NCI-H345 (cell line): ENCODE measurements around the gene ZNF319.

ENCODE experiments used
- DNase-seq: peaks from one replicate; lab custom pipeline; 2025; lab: John Stamatoyannopoulos, UW

The ZNF319 gene

GRCh38 chr16:57977418-57978069 lies 22.9 kb downstream of the ZNF319 start:
- no peak for DNase-seq

- DNase-seq: no peak
These were observed 24.1 kb downstream of the ZNF319 start for GRCh38 chr16:57976331-57976796.

GRCh38 chr16:57972306-57972705 lies 28.2 kb downstream of the ZNF319 start:
- DNase-seq: no peak

GRCh38 chr16:57971848-57972247 lies 28.6 kb downstream of the ZNF319 start:
- no peak for DNase-seq

GRCh38 chr16:57970970-57971369 lies 29.5 kb downstream of the ZNF319 start, which contains the start of gene CNGB1:
Gene CNGB1, minus strand, starts transcription at chr16:57971128. Its CDS starts 3,842 bp downstream, at chr16:57967286.
- no peak for DNase-seq

GRCh38 chr16:57970319-57970718 lies 30.2 kb downstream of the ZNF319 start:
- no peak for DNase-seq

GRCh38 chr16:57969451-57970123 lies 30.9 kb downstream of the ZNF319 start:
- DNase-seq: no peak

GRCh38 chr16:57967916-57968315 lies 32.6 kb downstream of the ZNF319 start:
- DNase-seq: no peak

- no peak for DNase-seq
These were observed 33.5 kb downstream of the ZNF319 start for GRCh38 chr16:57966986-57967385.

- no peak for DNase-seq
These were observed 34.2 kb downstream of the ZNF319 start for GRCh38 chr16:57966204-57966771.

- no peak for DNase-seq
These were observed 36.2 kb downstream of the ZNF319 start for GRCh38 chr16:57964157-57964700.

- DNase-seq: no peak
These were observed 37.7 kb downstream of the ZNF319 start for GRCh38 chr16:57962756-57963155.

- DNase-seq: no peak
These were observed 38.4 kb downstream of the ZNF319 start for GRCh38 chr16:57962046-57962445.

GRCh38 chr16:57961538-57961937 lies 38.9 kb downstream of the ZNF319 start:
- DNase-seq: no peak

GRCh38 chr16:57960826-57961472 lies 39.5 kb downstream of the ZNF319 start:
- no peak for DNase-seq

GRCh38 chr16:57960310-57960709 lies 40.2 kb downstream of the ZNF319 start:
- no peak for DNase-seq

GRCh38 chr16:57959804-57960203 lies 40.7 kb downstream of the ZNF319 start:
- no peak for DNase-seq

GRCh38 chr16:57959121-57959520 lies 41.4 kb downstream of the ZNF319 start:
- no peak for DNase-seq

GRCh38 chr16:57958544-57958943 lies 41.9 kb downstream of the ZNF319 start:
- no peak for DNase-seq

- DNase-seq: no peak
These were observed 42.6 kb downstream of the ZNF319 start for GRCh38 chr16:57957673-57958392.

- DNase-seq: no peak
These were observed 43.4 kb downstream of the ZNF319 start for GRCh38 chr16:57956924-57957672.
